Smooth muscle cell (in vitro differentiated cells): Measurements from ENCODE around the gene PTPRD. TPM values are rescaled to one million over a fixed set of nuclear protein-coding genes. Genes with fewer than 3 reads are reported as not detected.

ENCODE experiments used
- DNase-seq: peaks from one replicate; lab custom pipeline; 2025; ENCODE audit not compliant: unreplicated experiment; lab: John Stamatoyannopoulos, UW
- H2AFZ ChIP-seq: fragments of 200-600 bp; sonication (generic); 2 replicates; pipeline ENCODE4 v1.6.0; 2016; ENCODE audit warnings: antibody characterized with exemption, low read depth, mild to moderate bottlenecking
- H3F3A ChIP-seq: fragments of 200-600 bp; sonication (generic); 2 replicates; pipeline ENCODE4 v1.6.0; 2017; ENCODE audit warnings: antibody characterized with exemption, low read depth
- H3K27ac ChIP-seq: fragments of 200-600 bp; sonication (generic); 2 replicates; pipeline ENCODE4 v1.5.1; 2016; ENCODE audit warnings: low read depth, mild to moderate bottlenecking
- H3K27me3 ChIP-seq: fragments of 200-600 bp; sonication (generic); 2 replicates; pipeline ENCODE4 v1.6.1; 2016; ENCODE audit warnings: low read depth, mild to moderate bottlenecking
- H3K36me3 ChIP-seq: fragments of 200-600 bp; sonication (generic); 2 replicates; pipeline ENCODE4 v1.5.1; 2016; ENCODE audit warnings: low read depth
- H3K4me1 ChIP-seq: fragments of 200-600 bp; sonication (generic); 2 replicates; pipeline ENCODE4 v1.5.1; 2016; ENCODE audit warnings: low read depth
- H3K4me2 ChIP-seq: fragments of 200-600 bp; sonication (generic); 2 replicates; pipeline ENCODE4 v1.6.0; 2016; ENCODE audit warnings: mild to moderate bottlenecking
- H3K4me3 ChIP-seq: fragments of 200-600 bp; sonication (generic); 2 replicates; pipeline ENCODE4 v1.5.1; 2016; ENCODE audit warnings: mild to moderate bottlenecking
- H3K79me2 ChIP-seq: fragments of 200-600 bp; sonication (generic); 2 replicates; pipeline ENCODE4 v1.6.0; 2016; ENCODE audit warnings: low read depth, mild to moderate bottlenecking
- H3K9ac ChIP-seq: fragments of 200-600 bp; sonication (generic); 2 replicates; pipeline ENCODE4 v1.6.0; 2016; ENCODE audit warnings: low read depth
- H3K9me3 ChIP-seq: fragments of 200-600 bp; sonication (generic); replicated peaks from 2 replicates; pipeline ENCODE4 v1.5.1; 2016; ENCODE audit warnings: low read depth
- H4K20me1 ChIP-seq: fragments of 200-600 bp; sonication (generic); 2 replicates; pipeline ENCODE4 v1.6.0; 2016; ENCODE audit warnings: low read depth
- CTCF ChIP-seq: fragments of 200-600 bp; sonication (generic); IDR thresholded peaks from 2 replicates; pipeline ENCODE4 v1.5.1; 2017; ENCODE audit warnings: borderline replicate concordance, mild to moderate bottlenecking, antibody characterized with exemption; ENCODE audit not compliant: insufficient read depth, poor library complexity, severe bottlenecking
- WGBS: methylation state at CpG from one replicate; pipeline ENCODE4 v1.1.7; 2016; ENCODE audit warnings: low lambda C conversion rate; 5-methylcytosine and 5-hydroxymethylcytosine counted together
- polyA plus RNA-seq: library from polyadenylated mRNA; unstranded; fragments of >200 nt; fragmentation: Nextera tagmentation; extraction: Ambion mirVana; gene quantifications from 2 replicates; pipeline ENCODE4 v1.2.1, GENCODE V29; 2016
- total RNA-seq: library from RNA; depleted of rRNA; stranded (reverse); fragments of >200 nt; gene quantifications from 2 replicates; pipeline ENCODE4 v1.2.3, GENCODE V29; 2014

Gene PTPRD
- total and polyA plus RNA-seq, 2 experiments from 2014 or later: 6.5 to 61.0 TPM

GRCh38 chr9:8903077-8903476, 1709.7 kb downstream of the PTPRD start:
- Histone ChIP-seq H3K9me3 (no peaks in the 10 kb centered on the region), H3K36me3 (no peaks in the 10 kb centered on the region), H3K4me3 (no peak overlapping the region), H3K27me3 (no peaks in the 10 kb centered on the region), H2AFZ (no peak overlapping the region), H4K20me1 (no peaks in the 10 kb centered on the region), H3K27ac (no peak overlapping the region), H3K9ac (no peak overlapping the region), H3K79me2 (no peaks in the 10 kb centered on the region), H3K4me1 (no peaks in the 10 kb centered on the region), H3F3A (no peaks in the 10 kb centered on the region), H3K4me2 (no peak overlapping the region)
- TF ChIP-seq CTCF: no peak
- DNase-seq: no peak
- WGBS: 75% methylated on average over 5 of the region's 5 CpGs

- Histone ChIP-seq H3K9ac (no peak overlapping the region), H3K4me1 (no peaks in the 10 kb centered on the region), H3K4me2 (no peak overlapping the region), H2AFZ (no peak overlapping the region), H3K4me3 (no peak overlapping the region), H3K9me3 (no peaks in the 10 kb centered on the region), H3K36me3 (no peaks in the 10 kb centered on the region), H3K27me3 (no peaks in the 10 kb centered on the region), H4K20me1 (no peaks in the 10 kb centered on the region), H3F3A (no peaks in the 10 kb centered on the region), H3K27ac (no peak overlapping the region), H3K79me2 (no peaks in the 10 kb centered on the region)
- TF ChIP-seq CTCF: no peak
- no peak for DNase-seq
- 73% methylated on average over 2 of the region's 2 CpGs for WGBS
Observed at GRCh38 chr9:8901146-8901545, 1711.7 kb downstream of the PTPRD start.

GRCh38 chr9:8899511-8899910, 1713.3 kb downstream of the PTPRD start:
- H2AFZ ChIP-seq: no peak overlapping the region
- H3K4me1 ChIP-seq: no peaks in the 10 kb centered on the region
- TF ChIP-seq CTCF: no peak
- no peak overlapping the region for H3K4me2 ChIP-seq
- no peaks in the 10 kb centered on the region for H3K79me2 ChIP-seq
- no peak overlapping the region for H3K27ac ChIP-seq
- no peaks in the 10 kb centered on the region for H3F3A ChIP-seq
- no peak overlapping the region for H3K9ac ChIP-seq
- H4K20me1 ChIP-seq: no peaks in the 10 kb centered on the region
- H3K27me3 ChIP-seq: no peaks in the 10 kb centered on the region
- no peaks in the 10 kb centered on the region for H3K36me3 ChIP-seq
- H3K4me3 ChIP-seq: no peak overlapping the region
- 81% methylated on average over 4 of the region's 4 CpGs for WGBS
- DNase-seq: no peak
- H3K9me3 ChIP-seq: no peaks in the 10 kb centered on the region

- no peaks in the 10 kb centered on the region for H3K36me3 ChIP-seq
- H3K27ac ChIP-seq: no peak overlapping the region
- no peaks in the 10 kb centered on the region for H3K27me3 ChIP-seq
- no peak overlapping the region for H3K4me3 ChIP-seq
- 20% methylated on average over 3 of the region's 3 CpGs for WGBS
- no peaks in the 10 kb centered on the region for H3K4me1 ChIP-seq
- peak; percentile 65 for TF ChIP-seq CTCF
- no peak overlapping the region for H3K9ac ChIP-seq
- H2AFZ ChIP-seq: peak overlapping the region; percentile 4
- H4K20me1 ChIP-seq: no peaks in the 10 kb centered on the region
- DNase-seq: no peak
- H3K4me2 ChIP-seq: peak overlapping the region; percentile 11
- no peaks in the 10 kb centered on the region for H3K79me2 ChIP-seq
- H3K9me3 ChIP-seq: no peaks in the 10 kb centered on the region
- H3F3A ChIP-seq: no peaks in the 10 kb centered on the region
Observed at GRCh38 chr9:8895861-8896224, 1717.0 kb downstream of the PTPRD start.
